Neutrophil (primary cell): ENCODE results near the gene PODXL.
"Not testable (repeated sequence)": the region's sequence is repeated elsewhere in the genome, so short reads cannot be mapped to it uniquely, and the experiment has no call there.

Experiments
- H3K27ac ChIP-seq: fragments of 200-600 bp; sonication (generic); 2 replicates; pipeline ENCODE4 v1.5.1; 2016; ENCODE audit warnings: mild to moderate bottlenecking, moderate library complexity
- H3K27me3 ChIP-seq: fragments of 200-600 bp; sonication (generic); 2 replicates; pipeline ENCODE4 v1.6.0; 2016; ENCODE audit warnings: mild to moderate bottlenecking
- H3K36me3 ChIP-seq: fragments of 200-600 bp; sonication (generic); 2 replicates; pipeline ENCODE4 v1.5.1; 2017
- H3K4me1 ChIP-seq, 2 experiments: fragments of 200-600 bp in 1 of 2; sonication (generic) in 1 of 2; 1 replicate in 1 of 2; 2 replicates in 1 of 2; pipeline versions ENCODE4 v1.5.1 to v1.6.1; 2013 to 2016; ENCODE audit warnings: low read depth in 1 of 2, low read length in 1 of 2, mild to moderate bottlenecking in 1 of 2, moderate library complexity in 1 of 2; ENCODE audit not compliant: control insufficient read depth in 1 of 2, insufficient read depth in 1 of 2
- H3K4me3 ChIP-seq, 2 experiments: fragments of 200-600 bp in 1 of 2; sonication (generic) in 1 of 2; 1 replicate in 1 of 2; 2 replicates in 1 of 2; pipeline ENCODE4 v1.5.1; 2013 to 2016; ENCODE audit warnings: low read depth in 1 of 2, low read length in 1 of 2, mild to moderate bottlenecking in 1 of 2, moderate library complexity in 1 of 2
- H3K9me3 ChIP-seq: fragments of 200-600 bp; sonication (generic); 2 replicates; pipeline ENCODE4 v1.5.1; 2016
- TF ChIP-seq, protein P1 (sequence below): fragments of 200-600 bp; sonication (generic); IDR thresholded peaks from 2 replicates; pipeline ENCODE4 v1.5.1; 2016; ENCODE audit warnings: antibody characterized with exemption

Gene PODXL

DNA sequence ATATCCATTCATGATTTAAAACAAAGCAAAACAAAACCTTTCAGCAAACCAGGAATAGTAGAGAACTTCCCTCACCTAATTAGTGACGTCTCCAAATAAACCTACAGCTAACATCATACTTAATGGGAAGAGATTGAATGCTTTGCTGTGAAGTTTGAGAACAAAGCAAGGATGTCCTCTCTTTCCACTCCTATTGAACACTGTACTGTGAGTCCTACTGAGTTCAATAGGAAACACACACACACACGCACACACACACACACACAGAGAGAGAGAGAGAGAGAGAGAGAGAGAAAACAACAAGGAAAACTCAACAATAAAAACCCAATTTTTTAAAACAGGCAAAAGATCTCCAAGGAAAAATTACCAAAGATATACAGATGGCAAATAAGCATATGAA is 32.3 kb downstream of the PODXL start:
- no peaks in the 10 kb centered on the region for H3K9me3 ChIP-seq
- H3K27ac ChIP-seq = no peak overlapping the region
- H3K4me1 ChIP-seq = no peaks in the 10 kb centered on the region
- no peaks in the 10 kb centered on the region for H3K36me3 ChIP-seq
- no peaks in the 10 kb centered on the region for H3K27me3 ChIP-seq
- TF ChIP-seq, protein P1, sequence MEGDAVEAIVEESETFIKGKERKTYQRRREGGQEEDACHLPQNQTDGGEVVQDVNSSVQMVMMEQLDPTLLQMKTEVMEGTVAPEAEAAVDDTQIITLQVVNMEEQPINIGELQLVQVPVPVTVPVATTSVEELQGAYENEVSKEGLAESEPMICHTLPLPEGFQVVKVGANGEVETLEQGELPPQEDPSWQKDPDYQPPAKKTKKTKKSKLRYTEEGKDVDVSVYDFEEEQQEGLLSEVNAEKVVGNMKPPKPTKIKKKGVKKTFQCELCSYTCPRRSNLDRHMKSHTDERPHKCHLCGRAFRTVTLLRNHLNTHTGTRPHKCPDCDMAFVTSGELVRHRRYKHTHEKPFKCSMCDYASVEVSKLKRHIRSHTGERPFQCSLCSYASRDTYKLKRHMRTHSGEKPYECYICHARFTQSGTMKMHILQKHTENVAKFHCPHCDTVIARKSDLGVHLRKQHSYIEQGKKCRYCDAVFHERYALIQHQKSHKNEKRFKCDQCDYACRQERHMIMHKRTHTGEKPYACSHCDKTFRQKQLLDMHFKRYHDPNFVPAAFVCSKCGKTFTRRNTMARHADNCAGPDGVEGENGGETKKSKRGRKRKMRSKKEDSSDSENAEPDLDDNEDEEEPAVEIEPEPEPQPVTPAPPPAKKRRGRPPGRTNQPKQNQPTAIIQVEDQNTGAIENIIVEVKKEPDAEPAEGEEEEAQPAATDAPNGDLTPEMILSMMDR = no peak
- no peak overlapping the region for H3K4me3 ChIP-seq

DNA sequence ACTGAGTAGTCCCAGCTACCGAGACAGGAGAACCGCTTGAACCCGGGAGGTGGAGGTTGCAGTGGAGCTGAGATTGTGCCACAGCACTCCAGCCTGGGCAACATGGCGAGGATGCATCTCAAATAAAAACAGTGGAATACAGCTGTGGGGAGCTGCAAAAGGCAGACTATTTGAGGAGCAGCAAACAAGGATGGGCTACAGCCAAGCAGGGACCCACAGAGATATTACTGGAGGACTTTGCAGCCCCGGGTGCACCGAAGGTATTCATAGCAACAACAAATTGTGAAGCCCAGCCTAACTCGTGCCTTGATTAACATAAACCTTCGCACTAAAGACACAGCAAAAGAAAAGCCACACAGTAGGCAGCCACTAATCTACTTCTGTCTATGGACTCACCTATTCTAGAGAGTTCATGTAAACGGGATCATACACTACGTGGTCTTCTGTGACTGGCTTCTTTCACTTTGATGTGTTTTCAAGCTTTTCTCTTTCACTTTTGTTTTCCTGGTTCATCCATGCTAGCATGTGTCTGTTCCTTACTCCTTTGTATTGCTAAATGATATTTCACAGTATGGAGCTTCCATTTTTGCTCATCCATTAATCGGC is 34.0 kb downstream of the PODXL start:
- Histone ChIP-seq H3K4me3 (no peak overlapping the region), H3K4me1 (no peaks in the 10 kb centered on the region), H3K9me3 (no peaks in the 10 kb centered on the region), H3K27ac (no peak overlapping the region), H3K27me3 (no peaks in the 10 kb centered on the region), H3K36me3 (no peaks in the 10 kb centered on the region)
- TF ChIP-seq, protein P1 = no peak

DNA sequence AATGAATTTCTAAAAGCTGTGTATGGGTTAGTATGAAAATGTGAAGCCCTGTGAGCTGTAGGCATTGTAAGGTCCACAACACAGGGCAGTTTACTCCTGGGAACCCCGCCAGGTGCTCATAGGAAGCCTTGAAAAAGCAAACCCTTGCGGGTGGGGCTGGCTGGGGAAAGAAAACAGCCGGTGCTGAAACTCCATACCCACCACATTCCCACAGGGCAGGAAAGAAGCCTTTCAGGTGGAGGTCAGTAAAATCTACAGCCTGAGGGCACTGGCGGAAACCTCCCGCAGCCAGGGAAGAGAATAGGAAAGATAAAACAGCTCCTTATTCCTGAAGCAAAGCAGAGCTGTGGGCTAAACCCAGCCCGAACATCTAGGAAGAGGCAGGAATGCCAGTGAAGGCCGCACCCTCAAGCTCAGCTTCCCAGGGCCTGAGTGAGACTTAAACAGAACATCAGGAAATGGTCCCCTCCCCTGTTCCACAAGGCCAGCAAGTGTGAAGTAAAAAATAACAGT is 34.7 kb downstream of the PODXL start:
- no peak overlapping the region for H3K4me3 ChIP-seq
- H3K9me3 ChIP-seq = no peaks in the 10 kb centered on the region
- no peaks in the 10 kb centered on the region for H3K4me1 ChIP-seq
- H3K36me3 ChIP-seq = no peaks in the 10 kb centered on the region
- TF ChIP-seq, protein P1 = no peak
- no peaks in the 10 kb centered on the region for H3K27me3 ChIP-seq
- no peak overlapping the region for H3K27ac ChIP-seq

DNA sequence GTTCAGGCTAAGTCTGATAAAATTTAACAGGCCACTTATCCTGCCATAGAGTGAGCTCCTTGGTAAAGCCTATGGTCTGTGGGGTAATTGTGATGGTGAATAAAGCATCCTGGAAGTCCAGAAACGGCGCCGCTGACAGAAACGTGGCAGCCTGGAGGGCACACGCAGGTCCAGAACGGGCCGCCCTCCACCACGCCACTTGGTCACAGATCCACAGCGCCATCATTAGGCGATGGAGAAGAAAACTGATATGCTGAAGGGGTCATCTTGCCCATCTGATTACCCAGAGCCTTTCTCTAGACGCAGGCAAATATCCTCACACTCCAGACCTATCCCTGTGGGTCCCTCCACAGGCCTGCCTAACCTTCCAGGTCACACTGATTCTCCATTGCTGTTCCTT is 37.8 kb downstream of the PODXL start:
- TF ChIP-seq, protein P1 = no peak
- no peak overlapping the region for H3K27ac ChIP-seq

DNA sequence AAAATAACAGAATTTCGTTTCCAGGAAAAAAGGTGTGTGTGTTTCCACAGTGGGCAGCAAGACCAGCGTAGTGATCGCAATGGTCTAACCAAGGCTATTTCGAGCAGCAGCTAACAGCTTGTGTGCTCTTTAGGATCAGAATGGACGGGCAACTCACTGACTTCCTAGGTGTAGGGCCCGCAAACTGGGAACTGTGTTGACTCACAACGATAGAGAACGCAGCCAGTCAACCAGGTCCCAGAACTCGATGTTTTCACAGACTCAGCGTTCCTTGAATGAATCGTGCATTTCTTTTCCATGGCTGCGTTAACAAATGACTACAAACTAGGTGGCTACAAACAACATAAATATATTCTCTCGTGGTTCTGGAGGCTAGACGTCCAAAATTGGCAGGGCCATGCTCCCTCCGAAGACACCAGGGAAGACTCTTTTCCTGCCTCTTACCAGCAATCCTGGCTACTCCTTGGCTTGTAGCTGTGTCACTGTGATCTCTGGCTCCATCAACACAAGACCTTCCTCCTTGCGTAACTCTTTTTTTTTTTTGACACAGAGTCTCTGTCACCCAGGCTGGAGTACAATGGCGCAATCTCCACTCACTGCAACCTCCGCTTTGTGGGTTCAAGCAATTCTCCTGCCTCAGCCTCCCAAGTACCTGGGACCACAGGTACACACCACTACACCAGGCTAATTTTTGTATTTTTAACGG is 39.1 kb downstream of the PODXL start:
- H3K36me3 ChIP-seq = no peaks in the 10 kb centered on the region

More for the DNA sequence above, 37.8 kb downstream of the PODXL start:
- no peaks in the 10 kb centered on the region for H3K4me1 ChIP-seq
- H3K27me3 ChIP-seq = no peaks in the 10 kb centered on the region
- no peaks in the 10 kb centered on the region for H3K9me3 ChIP-seq
- no peak overlapping the region for H3K4me3 ChIP-seq
- H3K36me3 ChIP-seq = no peaks in the 10 kb centered on the region

DNA sequence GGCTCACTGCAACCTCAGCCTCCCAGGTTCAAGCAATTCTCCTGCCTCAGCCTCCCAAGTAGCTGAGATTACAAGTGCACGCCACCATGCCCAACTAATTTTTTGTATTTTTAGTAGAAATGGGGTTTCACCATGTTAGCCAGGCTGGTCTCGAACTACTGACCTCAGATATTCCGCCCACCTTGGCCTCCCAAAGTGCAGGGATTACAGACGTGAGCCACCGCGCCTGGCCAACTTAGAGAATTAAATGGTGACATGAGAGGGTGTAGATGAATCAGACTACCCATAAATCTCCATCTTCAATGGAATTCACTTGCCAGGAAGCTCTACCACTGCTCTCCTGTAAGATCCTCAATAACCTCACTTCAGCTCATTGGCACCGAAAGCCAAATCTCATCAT is 41.0 kb downstream of the PODXL start:
- H3K27ac ChIP-seq, H3K36me3 ChIP-seq, H3K4me3 ChIP-seq, H3K4me1 ChIP-seq, H3K9me3 ChIP-seq, H3K27me3 ChIP-seq: not testable (repeated sequence)

More for the DNA sequence above, 39.1 kb downstream of the PODXL start:
- Histone ChIP-seq H3K4me3 (no peak overlapping the region), H3K27ac (no peak overlapping the region), H3K9me3 (no peaks in the 10 kb centered on the region), H3K27me3 (peaks cover 2% of the 10 kb centered on the region), H3K4me1 (peaks cover 0 to 4% of the 10 kb centered on the region in 2 experiments)
- TF ChIP-seq, protein P1 = no peak
